ENCODE results near the gene VAMP1. TPM values are rescaled to one million over a fixed set of nuclear protein-coding genes. Genes with fewer than 3 reads are reported as not detected.
"Not testable (repeated sequence)": the region's sequence is repeated elsewhere in the genome, so short reads cannot be mapped to it uniquely, and the experiment has no call there.

The VAMP1 gene
- total RNA-seq, 1 donor from 2014 or later: 4.8 TPM

DNA sequence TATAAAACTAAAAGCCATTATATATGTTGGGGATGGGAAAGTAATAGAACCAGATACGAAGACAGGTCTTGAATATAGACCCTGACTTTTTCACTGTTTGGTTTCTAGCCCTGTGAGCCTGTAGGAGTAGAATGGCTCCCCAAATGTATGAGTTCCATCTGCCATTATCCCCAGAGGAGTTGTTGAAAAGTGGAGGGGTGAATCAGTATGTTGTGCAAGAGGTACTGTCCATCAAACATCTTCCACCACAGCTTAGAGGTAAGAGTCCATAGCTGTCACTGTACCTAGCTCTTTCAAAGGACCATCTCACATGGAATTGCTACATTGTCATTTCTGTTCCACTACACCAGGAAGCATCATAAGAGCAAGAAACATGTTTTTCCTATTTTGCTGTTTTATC, 24.5 kb upstream of the VAMP1 start:
- Histone ChIP-seq H3K27me3 (ENCODE audit: control insufficient read depth, insufficient read depth, low read length) (no peaks in the 10 kb centered on the region), H3K4me3 (ENCODE audit: low read depth, low read length) (peak overlapping the region; percentile 81), H3K36me3 (ENCODE audit: control insufficient read depth, insufficient read depth, low read length) (peaks cover 2% of the 10 kb centered on the region)
- no peak for DNase-seq (ENCODE audit: low read depth)
- TF ChIP-seq, protein P1, sequence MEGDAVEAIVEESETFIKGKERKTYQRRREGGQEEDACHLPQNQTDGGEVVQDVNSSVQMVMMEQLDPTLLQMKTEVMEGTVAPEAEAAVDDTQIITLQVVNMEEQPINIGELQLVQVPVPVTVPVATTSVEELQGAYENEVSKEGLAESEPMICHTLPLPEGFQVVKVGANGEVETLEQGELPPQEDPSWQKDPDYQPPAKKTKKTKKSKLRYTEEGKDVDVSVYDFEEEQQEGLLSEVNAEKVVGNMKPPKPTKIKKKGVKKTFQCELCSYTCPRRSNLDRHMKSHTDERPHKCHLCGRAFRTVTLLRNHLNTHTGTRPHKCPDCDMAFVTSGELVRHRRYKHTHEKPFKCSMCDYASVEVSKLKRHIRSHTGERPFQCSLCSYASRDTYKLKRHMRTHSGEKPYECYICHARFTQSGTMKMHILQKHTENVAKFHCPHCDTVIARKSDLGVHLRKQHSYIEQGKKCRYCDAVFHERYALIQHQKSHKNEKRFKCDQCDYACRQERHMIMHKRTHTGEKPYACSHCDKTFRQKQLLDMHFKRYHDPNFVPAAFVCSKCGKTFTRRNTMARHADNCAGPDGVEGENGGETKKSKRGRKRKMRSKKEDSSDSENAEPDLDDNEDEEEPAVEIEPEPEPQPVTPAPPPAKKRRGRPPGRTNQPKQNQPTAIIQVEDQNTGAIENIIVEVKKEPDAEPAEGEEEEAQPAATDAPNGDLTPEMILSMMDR (IDR thresholded peaks at IDR 0.05; ENCODE audit: insufficient read depth, low read length, poor library complexity, severe bottlenecking): no peak

DNA sequence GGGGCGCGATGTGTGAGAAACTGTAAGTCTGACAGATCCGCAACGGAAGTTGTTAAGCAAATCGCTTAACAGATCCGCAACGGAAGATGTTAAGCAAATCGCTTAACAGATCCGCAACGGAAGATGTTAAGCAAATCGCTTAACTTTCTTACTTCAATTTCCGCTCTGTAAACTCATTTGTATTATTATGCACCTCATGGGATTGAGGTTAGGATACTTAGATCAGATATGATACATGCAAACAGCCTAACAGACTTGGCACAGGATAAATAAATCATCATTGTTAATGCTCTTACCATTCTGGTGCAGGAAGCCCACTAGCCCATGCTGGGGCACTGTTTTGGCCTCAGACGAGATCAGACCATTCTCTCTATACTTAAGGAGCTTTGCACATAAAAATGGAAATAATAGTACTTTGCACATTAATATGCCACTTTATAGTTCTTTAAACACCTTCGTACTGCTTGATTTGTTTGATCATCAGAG, 23.8 kb upstream of the VAMP1 start:
- Histone ChIP-seq H3K27me3 (ENCODE audit: control insufficient read depth, insufficient read depth, low read length) (no peaks in the 10 kb centered on the region), H3K4me3 (ENCODE audit: low read depth, low read length) (peak overlapping the region; percentile 81), H3K36me3 (ENCODE audit: control insufficient read depth, insufficient read depth, low read length) (peaks cover 2% of the 10 kb centered on the region)
- TF ChIP-seq, protein P1 (IDR thresholded peaks at IDR 0.05; ENCODE audit: insufficient read depth, low read length, poor library complexity, severe bottlenecking): peak; percentile 20
- no peak for DNase-seq (ENCODE audit: low read depth)

DNA sequence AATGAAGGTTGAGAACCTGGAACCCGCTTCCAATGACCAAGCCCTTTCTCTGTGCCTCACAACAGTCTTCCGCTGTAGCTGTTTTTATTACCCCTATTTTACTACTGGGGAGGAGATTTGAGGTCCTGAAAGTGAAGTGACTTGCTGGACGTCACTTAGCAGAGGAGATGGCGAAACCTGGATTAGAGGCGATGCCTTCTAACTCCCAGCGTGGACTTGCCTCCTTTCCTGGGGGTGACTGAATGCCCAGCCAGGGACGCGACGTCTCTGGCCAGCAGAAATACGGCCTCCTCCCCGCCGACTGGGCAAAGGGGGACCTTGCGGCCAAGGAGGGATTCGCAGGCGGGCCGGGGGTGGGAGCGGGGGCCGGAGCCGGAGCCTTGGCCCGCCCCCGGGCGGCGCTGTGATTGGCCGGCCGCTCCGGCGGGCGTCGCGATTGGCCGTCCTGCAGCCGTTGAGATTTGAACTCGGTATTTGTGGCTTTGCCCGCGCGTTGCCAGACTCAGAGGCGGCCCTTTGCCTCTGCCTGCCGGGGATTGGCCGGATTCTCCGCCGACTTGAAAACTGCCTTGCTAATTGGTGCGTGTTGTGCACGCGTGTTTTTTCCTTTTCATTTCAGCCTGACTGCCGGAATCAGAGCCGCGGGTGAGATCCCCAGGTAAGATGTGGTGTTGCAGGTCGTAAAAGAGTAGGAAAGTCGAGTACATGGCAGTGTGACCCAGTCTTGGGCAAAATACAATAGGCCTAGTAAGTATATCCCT, 23.2 kb upstream of the VAMP1 start, which contains the start of gene NCAPD2:
Gene NCAPD2 (plus strand): TSS at position 606 of the 761 bp plus-strand sequence. CDS start 997 bp downstream, outside the sequence.
- TF ChIP-seq, protein P1 (IDR thresholded peaks at IDR 0.05; ENCODE audit: insufficient read depth, low read length, poor library complexity, severe bottlenecking): peak; percentile 5
- Histone ChIP-seq H3K4me3 (ENCODE audit: low read depth, low read length) (peak within 1 kb of the TSS; percentile 81), H3K27me3 (ENCODE audit: control insufficient read depth, insufficient read depth, low read length) (no peaks in the 10 kb centered on the region), H3K36me3 (ENCODE audit: control insufficient read depth, insufficient read depth, low read length) (no peaks in the 10 kb centered on the region)
- peak; percentile 79 for DNase-seq (ENCODE audit: low read depth)

DNA sequence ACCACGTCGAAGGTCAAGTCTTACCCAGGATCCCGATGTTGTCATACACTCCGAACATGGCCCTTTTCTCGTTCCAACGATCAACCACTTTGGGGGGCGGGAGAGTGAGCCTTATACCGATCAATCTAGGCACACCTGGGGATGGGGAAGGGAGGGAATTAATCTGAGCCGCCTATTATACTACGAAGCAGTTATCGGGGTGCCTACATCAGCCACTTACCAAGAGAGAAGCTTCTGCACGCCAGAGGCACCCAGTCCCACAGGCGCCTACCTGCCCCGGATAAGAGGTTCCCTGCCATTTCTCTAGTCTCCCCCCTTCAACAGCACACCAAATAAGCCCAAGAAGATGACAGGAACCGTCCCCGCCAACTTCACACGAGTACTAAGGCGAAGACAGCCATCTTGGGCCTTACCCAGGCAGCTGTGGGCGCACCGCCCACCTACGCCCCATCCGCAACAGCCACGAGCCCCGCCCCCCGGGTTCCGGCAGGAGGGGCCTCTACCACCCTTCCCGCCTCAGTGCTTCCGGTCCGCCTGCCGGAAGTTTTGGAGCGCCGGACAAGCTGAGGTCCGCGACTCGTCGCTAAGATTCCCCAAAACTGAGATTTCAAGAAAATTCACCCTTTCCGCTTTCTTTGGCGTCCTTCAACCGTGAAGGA, 22.5 kb upstream of the VAMP1 start, which contains the start of gene MRPL51:
Gene MRPL51 (minus strand): TSS at position 425 of the 659 bp plus-strand sequence. CDS start 126 bp downstream, at position 299.
- no peaks in the 10 kb centered on the region for H3K27me3 ChIP-seq (ENCODE audit: control insufficient read depth, insufficient read depth, low read length)
- peak; percentile 63 for DNase-seq (ENCODE audit: low read depth)
- peak within 1 kb of the TSS; percentile 81 for H3K4me3 ChIP-seq (ENCODE audit: low read depth, low read length)
- no peaks in the 10 kb centered on the region for H3K36me3 ChIP-seq (ENCODE audit: control insufficient read depth, insufficient read depth, low read length)
- TF ChIP-seq, protein P1 (IDR thresholded peaks at IDR 0.05; ENCODE audit: insufficient read depth, low read length, poor library complexity, severe bottlenecking): no peak

DNA sequence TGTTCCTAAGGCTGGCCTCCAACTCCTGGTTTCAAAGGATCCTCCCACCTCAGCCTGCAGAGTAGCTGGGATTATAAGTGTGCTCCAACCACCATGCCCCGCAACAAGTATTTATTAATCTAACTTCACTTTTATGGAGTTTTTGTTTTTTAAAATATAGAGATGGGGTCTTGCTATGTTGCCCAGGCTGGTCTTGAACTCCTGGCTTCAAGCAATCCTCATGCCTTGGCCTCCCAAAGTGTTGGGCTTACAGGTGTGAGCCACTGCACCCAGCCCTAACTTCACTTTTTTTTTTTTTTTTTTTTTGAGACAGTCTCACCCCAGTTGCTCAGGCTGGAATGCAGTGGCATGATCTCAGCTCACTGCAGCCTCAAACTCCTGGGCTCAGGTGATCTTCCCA, 20.2 kb upstream of the VAMP1 start:
- not testable (repeated sequence) for H3K27me3 ChIP-seq (ENCODE audit: control insufficient read depth, insufficient read depth, low read length)

DNA sequence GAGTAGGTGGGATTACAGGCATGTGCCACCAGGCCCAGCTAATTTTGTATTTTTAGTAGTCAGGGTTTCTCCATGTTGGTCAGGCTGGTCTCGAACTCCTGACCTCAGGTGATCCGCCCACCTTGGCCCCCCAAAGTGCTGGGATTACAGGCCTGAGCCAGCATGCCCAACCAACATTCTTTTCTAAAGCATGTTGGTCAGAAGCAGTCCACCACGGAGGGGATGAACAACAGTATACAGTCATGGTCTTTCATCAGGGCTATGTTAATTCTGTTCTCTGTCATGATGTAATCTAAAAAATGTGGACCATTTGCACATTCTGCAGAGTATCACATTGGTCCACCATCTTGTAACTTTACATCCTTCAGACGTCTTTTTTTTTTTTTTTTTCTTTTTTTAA, 19.0 kb upstream of the VAMP1 start:
- H3K4me3 ChIP-seq (ENCODE audit: low read depth, low read length): no peak overlapping the region
- no peaks in the 10 kb centered on the region for H3K27me3 ChIP-seq (ENCODE audit: control insufficient read depth, insufficient read depth, low read length)
- TF ChIP-seq, protein P1 (IDR thresholded peaks at IDR 0.05; ENCODE audit: insufficient read depth, low read length, poor library complexity, severe bottlenecking): no peak
- no peaks in the 10 kb centered on the region for H3K36me3 ChIP-seq (ENCODE audit: control insufficient read depth, insufficient read depth, low read length)
- DNase-seq (ENCODE audit: low read depth): no peak

More for the DNA sequence above, 20.2 kb upstream of the VAMP1 start:
- not testable (repeated sequence) for H3K4me3 ChIP-seq (ENCODE audit: low read depth, low read length); DNase-seq (ENCODE audit: low read depth); H3K36me3 ChIP-seq (ENCODE audit: control insufficient read depth, insufficient read depth, low read length)
